ENCODE data around the gene ARSB.

GRCh38 chr5:78889369-78890140, 95.6 kb downstream of the ARSB start:
- TF ChIP-seq CTCF (IDR thresholded peaks at IDR 0.05; ENCODE audit: low read length) = no peak
- no peak for TF ChIP-seq EZH2 (IDR thresholded peaks at IDR 0.05; ENCODE audit: borderline replicate concordance, low read length)

Data from OCI-LY1 (cell line).